Esophagus muscularis mucosa (tissue), 3 donors: Measurements from ENCODE around the gene ANKRD44.

Source experiments
- POLR2A ChIP-seq: fragments of 450-650 bp; IDR thresholded peaks from one replicate; pipeline ENCODE4 v1.6.1; 2017; ENCODE audit warnings: antibody characterized with exemption, moderate library complexity, mild to moderate bottlenecking, low read depth
- POLR2AphosphoS5 ChIP-seq, 2 donors: sonication (generic); formaldehyde crosslinking; IDR thresholded peaks; one replicate each; pipeline ENCODE4 v1.6.1; 2017; ENCODE audit warnings: antibody characterized with exemption in 2 of 2
- TF ChIP-seq, protein P1 (sequence below), 3 experiments: fragments of 200-600 bp in 2 of 3; fragments of 450-650 bp in 1 of 3; sonication (generic) in 2 of 3; IDR thresholded peaks; one replicate each; pipeline ENCODE4 v1.5.1; 2017 to 2019; ENCODE audit warnings: antibody characterized with exemption in 3 of 3, mild to moderate bottlenecking in 2 of 3, moderate library complexity in 1 of 3

DNA sequence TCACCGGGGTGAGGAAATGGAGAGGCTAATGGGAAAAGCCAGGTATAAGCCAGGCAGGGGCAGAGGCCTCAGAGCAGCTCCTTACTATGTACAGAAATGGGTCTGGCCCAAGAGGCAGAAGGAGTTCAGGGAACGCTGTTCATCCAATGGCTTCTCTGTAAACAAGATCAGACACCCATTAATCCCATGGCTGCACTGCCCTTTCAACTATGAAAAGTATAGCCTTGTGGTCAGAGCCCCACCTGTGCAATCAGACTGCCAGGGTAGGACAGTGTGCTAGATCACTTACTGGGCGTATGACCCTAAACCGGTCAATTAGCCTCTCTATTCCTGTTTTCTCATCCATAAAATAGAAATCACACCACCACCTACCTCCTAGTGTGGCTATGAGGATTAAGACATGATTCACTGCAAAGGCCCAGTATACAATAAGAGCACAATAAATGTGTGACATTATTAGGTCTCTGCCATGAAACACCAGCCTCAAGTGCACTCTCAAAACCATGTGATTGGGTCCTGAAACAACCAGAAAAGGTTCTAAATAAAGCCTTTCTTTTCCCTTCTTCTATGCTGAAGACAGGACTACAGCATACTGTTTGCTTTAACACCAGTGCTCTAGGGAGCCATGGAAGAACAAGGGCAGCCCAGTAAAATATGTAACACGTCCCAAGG, 4.4 kb downstream of the ANKRD44 start:
- TF ChIP-seq, protein P1, sequence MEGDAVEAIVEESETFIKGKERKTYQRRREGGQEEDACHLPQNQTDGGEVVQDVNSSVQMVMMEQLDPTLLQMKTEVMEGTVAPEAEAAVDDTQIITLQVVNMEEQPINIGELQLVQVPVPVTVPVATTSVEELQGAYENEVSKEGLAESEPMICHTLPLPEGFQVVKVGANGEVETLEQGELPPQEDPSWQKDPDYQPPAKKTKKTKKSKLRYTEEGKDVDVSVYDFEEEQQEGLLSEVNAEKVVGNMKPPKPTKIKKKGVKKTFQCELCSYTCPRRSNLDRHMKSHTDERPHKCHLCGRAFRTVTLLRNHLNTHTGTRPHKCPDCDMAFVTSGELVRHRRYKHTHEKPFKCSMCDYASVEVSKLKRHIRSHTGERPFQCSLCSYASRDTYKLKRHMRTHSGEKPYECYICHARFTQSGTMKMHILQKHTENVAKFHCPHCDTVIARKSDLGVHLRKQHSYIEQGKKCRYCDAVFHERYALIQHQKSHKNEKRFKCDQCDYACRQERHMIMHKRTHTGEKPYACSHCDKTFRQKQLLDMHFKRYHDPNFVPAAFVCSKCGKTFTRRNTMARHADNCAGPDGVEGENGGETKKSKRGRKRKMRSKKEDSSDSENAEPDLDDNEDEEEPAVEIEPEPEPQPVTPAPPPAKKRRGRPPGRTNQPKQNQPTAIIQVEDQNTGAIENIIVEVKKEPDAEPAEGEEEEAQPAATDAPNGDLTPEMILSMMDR (IDR thresholded peaks at IDR 0.05): no peak
- TF ChIP-seq POLR2A (no peak), POLR2AphosphoS5 (IDR thresholded peaks at IDR 0.05) (no peak)
